Sigmoid colon (tissue), 7 donors: ENCODE data around the gene PRDM16. TPM values are rescaled to one million over a fixed set of nuclear protein-coding genes. Genes with fewer than 3 reads are reported as not detected.

Source experiments
- DNase-seq: peaks from one replicate; pipeline ENCODE4 v3.0.0-alpha.2; 2019
- H3K27ac ChIP-seq, 4 donors: fragments of 200-600 bp; sonication (generic); one replicate each; pipeline ENCODE4 v1.5.1; 2016 to 2019; ENCODE audit warnings: mild to moderate bottlenecking in 1 of 4
- H3K27me3 ChIP-seq, 3 donors: fragments of 200-600 bp; sonication (generic); one replicate each; pipeline ENCODE4 v1.5.1; 2019; ENCODE audit warnings: mild to moderate bottlenecking in 1 of 3
- H3K36me3 ChIP-seq, 4 donors: fragments of 200-600 bp; sonication (generic); one replicate each; pipeline ENCODE4 v1.5.1; 2016 to 2019
- H3K4me1 ChIP-seq, 4 donors: fragments of 200-600 bp; sonication (generic); one replicate each; pipeline ENCODE4 v1.5.1; 2017 to 2019
- H3K4me3 ChIP-seq, 4 donors: fragments of 200-600 bp; sonication (generic); one replicate each; pipeline ENCODE4 v1.5.1; 2017 to 2019; ENCODE audit warnings: mild to moderate bottlenecking in 2 of 4, moderate library complexity in 1 of 4
- H3K9me3 ChIP-seq, 4 donors: fragments of 200-600 bp in 3 of 4; sonication (generic) in 3 of 4; one replicate each; pipeline versions ENCODE4 v1.5.1 to v1.6.1; 2013 to 2019
- EP300 ChIP-seq, 4 donors: sonication (generic); formaldehyde crosslinking; IDR thresholded peaks; one replicate each; pipeline ENCODE4 v1.6.1; 2017; ENCODE audit warnings: antibody characterized with exemption in 4 of 4
- POLR2A ChIP-seq, 2 donors: fragments of 450-650 bp; IDR thresholded peaks; one replicate each; pipeline ENCODE4 v1.6.1; 2016; ENCODE audit warnings: antibody characterized with exemption in 2 of 2, mild to moderate bottlenecking in 2 of 2, moderate library complexity in 2 of 2
- POLR2AphosphoS5 ChIP-seq, 4 donors: sonication (generic); formaldehyde crosslinking; IDR thresholded peaks; one replicate each; pipeline ENCODE4 v1.6.1; 2017; ENCODE audit warnings: antibody characterized with exemption in 4 of 4
- WGBS, 2 donors: extraction: QIAGEN DNeasy Blood & Tissue Kit; methylation state at CpG; one replicate each; pipeline ENCODE4 v1.1.7; 2013; 5-methylcytosine and 5-hydroxymethylcytosine counted together
- intact Hi-C: fragments of 100-400 bp; cut with DNase I; formaldehyde crosslinking; loops from one replicate; pipeline ENCODE4 v1.15.1; 2023
- polyA plus RNA-seq, 3 donors: library from polyadenylated mRNA; stranded (reverse); fragments of 200-250 nt; gene quantifications; one replicate each; pipeline ENCODE4 v1.2.3, GENCODE V29; 2013
- total RNA-seq, 4 donors: library from RNA; depleted of rRNA; stranded (reverse); fragments of >200 nt; gene quantifications; one replicate each; pipeline ENCODE4 v1.1.0, GENCODE V29; 2016
- TF ChIP-seq, protein P1 (sequence below), 4 experiments: fragments of 450-650 bp in 3 of 4; fragments of 200-600 bp in 1 of 4; IDR thresholded peaks; one replicate each; pipeline ENCODE4 v1.5.1; 2016 to 2019; ENCODE audit warnings: antibody characterized with exemption in 4 of 4, mild to moderate bottlenecking in 3 of 4, moderate library complexity in 2 of 4
- donor health status: healthy with polysubstance abuse.
- donor health status: Bipolar disorder and iron deficiency.
- donor health status: healthy.

PRDM16 gene
- total and polyA plus RNA-seq, 7 donors: under 0.01 to 1.7 (median 0.49) TPM

DNA sequence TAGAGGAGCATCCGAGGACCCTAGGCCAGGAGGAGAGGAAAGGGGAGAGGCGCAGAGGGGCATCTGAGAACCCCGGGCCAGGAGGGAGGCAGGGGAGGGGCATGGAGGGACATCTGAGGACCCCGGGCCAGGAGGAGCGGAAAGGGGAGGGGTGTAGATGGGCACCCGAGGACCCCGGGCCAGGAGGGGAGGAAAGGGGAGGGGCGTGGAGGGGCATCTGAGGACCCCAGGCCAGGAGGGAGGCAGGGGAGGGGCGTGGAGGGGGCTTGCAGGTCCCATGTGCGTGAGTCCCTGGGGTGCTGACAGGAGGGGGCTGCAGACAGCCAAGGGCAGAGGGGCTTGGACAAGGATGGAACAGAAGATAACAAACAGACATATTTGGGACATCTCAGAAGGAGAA is 195.5 kb downstream of the PRDM16 start:
- no peaks in the 10 kb centered on the region for H3K9me3 ChIP-seq
- no peak overlapping the region for H3K27ac ChIP-seq
- no peak for TF ChIP-seq POLR2A (IDR thresholded peaks at IDR 0.05)
- TF ChIP-seq, protein P1, sequence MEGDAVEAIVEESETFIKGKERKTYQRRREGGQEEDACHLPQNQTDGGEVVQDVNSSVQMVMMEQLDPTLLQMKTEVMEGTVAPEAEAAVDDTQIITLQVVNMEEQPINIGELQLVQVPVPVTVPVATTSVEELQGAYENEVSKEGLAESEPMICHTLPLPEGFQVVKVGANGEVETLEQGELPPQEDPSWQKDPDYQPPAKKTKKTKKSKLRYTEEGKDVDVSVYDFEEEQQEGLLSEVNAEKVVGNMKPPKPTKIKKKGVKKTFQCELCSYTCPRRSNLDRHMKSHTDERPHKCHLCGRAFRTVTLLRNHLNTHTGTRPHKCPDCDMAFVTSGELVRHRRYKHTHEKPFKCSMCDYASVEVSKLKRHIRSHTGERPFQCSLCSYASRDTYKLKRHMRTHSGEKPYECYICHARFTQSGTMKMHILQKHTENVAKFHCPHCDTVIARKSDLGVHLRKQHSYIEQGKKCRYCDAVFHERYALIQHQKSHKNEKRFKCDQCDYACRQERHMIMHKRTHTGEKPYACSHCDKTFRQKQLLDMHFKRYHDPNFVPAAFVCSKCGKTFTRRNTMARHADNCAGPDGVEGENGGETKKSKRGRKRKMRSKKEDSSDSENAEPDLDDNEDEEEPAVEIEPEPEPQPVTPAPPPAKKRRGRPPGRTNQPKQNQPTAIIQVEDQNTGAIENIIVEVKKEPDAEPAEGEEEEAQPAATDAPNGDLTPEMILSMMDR (IDR thresholded peaks at IDR 0.05): no peak
- TF ChIP-seq POLR2AphosphoS5 (IDR thresholded peaks at IDR 0.05): no peak
- no peak for TF ChIP-seq EP300 (IDR thresholded peaks at IDR 0.05)
- WGBS, 2 donors: 79 to 83% methylated on average over 10 of the region's 10 CpGs
- H3K36me3 ChIP-seq: no peaks in the 10 kb centered on the region
- intact Hi-C loops: no loop called here
- DNase-seq: no peak
- peaks cover 4 to 74% (median 60%) of the 10 kb centered on the region in 3 donors for H3K27me3 ChIP-seq
- H3K4me3 ChIP-seq: no peak overlapping the region
- peaks cover 0 to under 1% (median 0%) of the 10 kb centered on the region in 4 donors for H3K4me1 ChIP-seq

DNA sequence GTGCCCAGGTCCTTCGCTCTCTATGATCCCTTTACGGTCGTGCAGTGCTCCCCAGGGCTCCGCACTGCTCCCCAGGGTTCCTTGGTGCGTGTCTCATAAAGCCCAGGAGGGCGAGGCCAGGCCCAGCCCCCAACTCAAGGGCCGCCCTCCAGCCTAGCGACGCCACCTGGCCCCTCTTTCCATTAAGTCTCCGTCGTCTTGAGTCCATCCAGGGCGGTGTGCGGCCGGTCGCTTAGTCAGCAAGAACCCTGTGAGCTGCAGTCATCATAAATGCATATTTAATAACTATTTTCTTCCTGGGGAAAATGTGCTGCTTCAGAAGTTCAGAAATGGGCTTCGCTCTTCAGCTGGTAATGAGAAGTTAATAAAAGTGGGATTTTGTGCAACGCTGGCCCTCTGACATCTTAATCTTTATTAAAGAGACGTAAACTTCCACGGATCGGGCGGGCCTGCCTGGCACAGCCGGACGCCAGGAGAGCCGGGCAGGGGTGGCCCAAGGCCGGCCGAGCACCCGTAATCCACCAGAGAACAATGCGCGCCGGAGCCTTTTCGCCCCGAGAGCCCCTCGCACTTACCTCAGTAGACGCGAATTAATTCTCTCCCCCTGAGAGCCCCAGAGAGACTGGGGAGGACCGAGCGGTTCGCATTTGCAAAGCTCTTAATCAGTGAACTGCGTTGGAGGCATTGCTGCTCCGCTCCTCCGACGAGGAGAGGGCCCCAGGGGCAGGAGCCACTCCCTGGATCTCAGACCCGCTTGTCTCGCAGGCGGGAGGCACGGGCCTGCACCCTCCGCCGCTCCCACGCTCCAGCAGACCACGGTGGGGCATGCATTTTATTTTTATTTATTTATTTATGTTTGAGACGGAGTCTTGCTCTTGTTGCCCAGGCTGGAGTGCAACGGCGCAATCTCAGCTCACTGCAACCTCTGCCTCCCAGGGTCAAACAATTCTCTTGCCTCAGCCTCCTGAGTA is 197.1 kb downstream of the PRDM16 start:
- Histone ChIP-seq H3K9me3 (no peaks in the 10 kb centered on the region), H3K27me3 (peaks cover 4 to 90% (median 61%) of the 10 kb centered on the region in 3 donors), H3K27ac (no peak overlapping the region), H3K36me3 (no peaks in the 10 kb centered on the region), H3K4me3 (no peak overlapping the region), H3K4me1 (no peaks in the 10 kb centered on the region)
- 88 to 91% methylated on average over 53 of the region's 53 CpGs for WGBS, 2 donors
- DNase-seq: no peak
- intact Hi-C loops: no loop called here
- no peak for TF ChIP-seq EP300 (IDR thresholded peaks at IDR 0.05)

DNA sequence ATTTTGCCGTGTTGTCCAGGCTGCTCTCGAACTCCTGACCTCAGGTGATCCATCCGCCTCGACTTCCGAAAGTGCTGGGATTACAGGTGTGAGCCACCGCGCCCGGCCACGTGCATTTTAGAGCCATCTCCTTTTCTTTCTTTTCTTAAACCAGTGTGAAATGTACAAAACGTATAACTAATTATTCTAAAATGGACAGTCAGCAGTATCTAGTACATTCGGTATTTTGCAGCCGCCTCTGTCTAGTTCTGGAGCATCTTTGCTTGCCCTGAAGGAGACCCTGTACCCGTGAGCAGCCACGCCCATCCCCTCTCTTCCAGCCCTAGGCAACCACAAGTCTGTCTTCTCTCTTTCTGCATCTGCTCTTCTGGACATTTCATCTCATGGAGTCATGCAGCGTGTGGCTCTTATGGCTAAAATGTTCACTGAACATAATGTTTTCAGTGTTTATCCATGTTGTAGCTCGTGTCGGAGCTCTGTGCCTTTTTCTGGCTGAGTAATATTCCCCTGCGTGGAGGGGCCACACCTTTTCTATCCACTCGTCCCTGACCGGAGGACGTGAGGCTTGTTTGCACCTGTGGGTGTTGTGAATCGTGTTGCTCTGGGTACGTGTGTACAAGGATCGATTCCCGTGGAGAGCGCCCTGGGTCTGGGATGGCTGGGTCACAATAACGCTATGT is 198.0 kb downstream of the PRDM16 start:
- Histone ChIP-seq H3K27me3 (peaks cover 4 to 99% (median 55%) of the 10 kb centered on the region in 3 donors), H3K4me3 (no peak overlapping the region), H3K36me3 (no peaks in the 10 kb centered on the region), H3K27ac (no peak overlapping the region), H3K4me1 (no peaks in the 10 kb centered on the region), H3K9me3 (no peaks in the 10 kb centered on the region)
- 90 to 93% methylated on average over 27 of the region's 27 CpGs for WGBS, 2 donors
- no peak for DNase-seq
- intact Hi-C loops: no loop called here
- no peak for TF ChIP-seq POLR2AphosphoS5 (IDR thresholded peaks at IDR 0.05)
- TF ChIP-seq, protein P1 (IDR thresholded peaks at IDR 0.05): no peak
- TF ChIP-seq EP300 (IDR thresholded peaks at IDR 0.05): no peak
- TF ChIP-seq POLR2A (IDR thresholded peaks at IDR 0.05): no peak

DNA sequence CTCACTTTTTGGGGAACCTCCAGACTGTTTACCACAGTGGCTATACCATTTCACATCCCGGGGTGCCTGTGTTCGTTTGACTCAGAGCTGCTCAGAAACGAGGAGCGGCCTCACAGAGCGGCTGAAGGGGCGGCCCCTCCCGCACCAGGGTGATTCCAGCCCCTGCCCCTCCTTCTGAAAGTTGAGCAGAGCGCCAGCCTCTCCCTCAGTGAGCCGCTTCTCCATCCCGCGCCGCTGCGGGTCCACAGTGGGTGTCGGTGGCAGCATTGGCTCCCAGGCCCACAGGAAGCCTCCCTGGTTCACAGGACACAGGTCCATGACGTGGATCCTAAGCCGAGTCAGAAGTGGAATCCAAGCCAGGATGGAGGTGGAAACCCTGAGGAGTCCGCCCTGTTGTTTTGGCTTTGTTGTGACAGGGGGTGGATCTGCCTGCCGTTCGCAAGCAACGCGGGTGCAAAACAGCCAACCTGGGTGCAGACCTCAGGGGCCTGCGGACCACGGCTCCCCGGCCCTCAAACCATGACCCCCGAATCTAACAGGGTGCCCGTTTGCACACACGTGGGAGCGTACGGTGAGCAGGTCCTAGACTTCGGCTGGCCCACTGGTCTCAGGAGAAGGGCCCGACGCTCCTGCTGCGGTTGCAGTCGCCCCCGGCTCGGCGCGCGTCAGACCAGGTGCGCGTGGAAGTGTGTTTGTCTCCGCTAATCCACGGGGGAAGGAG is 198.7 kb downstream of the PRDM16 start:
- no peak for DNase-seq
- no peaks in the 10 kb centered on the region for H3K4me1 ChIP-seq
- 91% methylated on average over 43 of the region's 43 CpGs for WGBS, 2 donors
- intact Hi-C loops: no loop called here
- no peak overlapping the region for H3K27ac ChIP-seq
- no peak overlapping the region for H3K4me3 ChIP-seq
- peaks cover 4 to 97% (median 51%) of the 10 kb centered on the region in 3 donors for H3K27me3 ChIP-seq
- no peaks in the 10 kb centered on the region for H3K9me3 ChIP-seq
- TF ChIP-seq POLR2AphosphoS5 (IDR thresholded peaks at IDR 0.05) (no peak), POLR2A (IDR thresholded peaks at IDR 0.05) (no peak), EP300 (IDR thresholded peaks at IDR 0.05) (no peak)
- TF ChIP-seq, protein P1 (IDR thresholded peaks at IDR 0.05): no peak
- H3K36me3 ChIP-seq: no peaks in the 10 kb centered on the region
